Activated CD8-positive, alpha-beta T cell treated with anti-CD3 and anti-CD28 coated beads for 36 hours (primary cell): Measurements from ENCODE around the gene KIRREL2. TPM values are rescaled to one million over a fixed set of nuclear protein-coding genes. Genes with fewer than 3 reads are reported as not detected.
A peak's percentile ranks its signal among the peaks of the same experiment; 100 is the strongest.

Experiments
- ATAC-seq: fragments of 200-7000 bp; cut with Tn5 transposase; one replicate; pipeline ENCODE4 v1.10.0; 2021; ENCODE audit warnings: mild to moderate bottlenecking, moderate library complexity
- CTCF ChIA-PET: fragments of 350-600 bp; sonication (Branson Sonifier 250); formaldehyde crosslinking; loops from one replicate; lab custom pipeline; 2021; ENCODE audit warnings: antibody characterized with exemption; lab: Charles Lee
- POLR2A ChIA-PET: fragments of 350-600 bp; sonication (Branson Sonifier 250); formaldehyde crosslinking; loops from one replicate; lab custom pipeline; 2021; ENCODE audit warnings: antibody characterized with exemption; lab: Charles Lee
- DNase-seq: peaks from one replicate; pipeline ENCODE4 v3.0.0-alpha.2; 2020
- H3K27ac Mint-ChIP-seq: one replicate; pipeline ENCODE4 v1.8.0; 2021; ENCODE audit warnings: mild to moderate bottlenecking, mixed read lengths
- H3K27me3 Mint-ChIP-seq: one replicate; pipeline ENCODE4 v1.8.0; 2021; ENCODE audit warnings: mixed read lengths
- H3K36me3 Mint-ChIP-seq: one replicate; pipeline ENCODE4 v1.8.0; 2021; ENCODE audit warnings: low read depth, mixed read lengths
- H3K4me1 Mint-ChIP-seq: one replicate; pipeline ENCODE4 v1.8.0; 2021; ENCODE audit warnings: low read depth, mixed read lengths
- H3K4me3 Mint-ChIP-seq: one replicate; pipeline ENCODE4 v1.8.0; 2021; ENCODE audit warnings: mild to moderate bottlenecking, moderate library complexity, mixed read lengths
- H3K9me3 Mint-ChIP-seq: one replicate; pipeline ENCODE4 v1.8.0; 2021; ENCODE audit warnings: mixed read lengths
- intact Hi-C: fragments of 100-400 bp; cut with micrococcal nuclease; formaldehyde crosslinking; loops from one replicate; pipeline ENCODE4 v1.10.0; 2022
- total RNA-seq, 2 experiments: library from RNA; stranded (reverse); gene quantifications; one replicate each; pipeline ENCODE4 v1.2.3, GENCODE V29; 2021
- TF ChIP-seq, protein P1 (sequence below): fragments of 200-600 bp; IDR thresholded peaks from one replicate; pipeline ENCODE4 v1.8.0; 2022; ENCODE audit warnings: antibody characterized with exemption, mild to moderate bottlenecking

Gene KIRREL2
- total RNA-seq, 2 experiments from 2014 or later: 1.4 TPM

DNA sequence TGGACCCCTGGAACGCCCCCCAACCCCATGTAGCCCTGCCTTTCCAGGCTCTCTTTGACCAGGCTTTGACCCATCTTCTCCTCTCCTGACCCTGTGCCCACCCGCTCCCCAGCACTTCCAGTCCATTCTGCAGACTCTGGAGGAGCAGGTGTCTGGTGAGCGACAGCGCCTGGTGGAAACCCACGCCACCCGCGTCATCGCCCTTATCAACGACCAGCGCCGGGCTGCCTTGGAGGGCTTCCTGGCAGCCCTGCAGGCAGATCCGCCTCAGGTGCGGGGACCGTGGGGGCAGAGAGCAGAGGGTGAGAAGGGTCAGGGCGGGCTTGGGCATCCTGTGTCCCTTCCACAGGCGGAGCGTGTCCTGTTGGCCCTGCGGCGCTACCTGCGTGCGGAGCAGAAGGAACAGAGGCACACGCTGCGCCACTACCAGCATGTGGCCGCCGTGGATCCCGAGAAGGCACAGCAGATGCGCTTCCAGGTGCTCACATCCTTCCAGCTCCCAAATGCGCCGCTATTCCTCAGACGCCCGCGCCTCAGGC is 17.8 kb downstream of the KIRREL2 start:
- Mint-ChIP-seq H3K4me1 (peaks cover 8% of the 10 kb centered on the region), H3K36me3 (no peaks in the 10 kb centered on the region), H3K9me3 (no peaks in the 10 kb centered on the region), H3K4me3 (no peak overlapping the region), H3K27ac (no peak overlapping the region), H3K27me3 (peaks cover 31% of the 10 kb centered on the region)
- POLR2A ChIA-PET: no interaction called here
- TF ChIP-seq, protein P1, sequence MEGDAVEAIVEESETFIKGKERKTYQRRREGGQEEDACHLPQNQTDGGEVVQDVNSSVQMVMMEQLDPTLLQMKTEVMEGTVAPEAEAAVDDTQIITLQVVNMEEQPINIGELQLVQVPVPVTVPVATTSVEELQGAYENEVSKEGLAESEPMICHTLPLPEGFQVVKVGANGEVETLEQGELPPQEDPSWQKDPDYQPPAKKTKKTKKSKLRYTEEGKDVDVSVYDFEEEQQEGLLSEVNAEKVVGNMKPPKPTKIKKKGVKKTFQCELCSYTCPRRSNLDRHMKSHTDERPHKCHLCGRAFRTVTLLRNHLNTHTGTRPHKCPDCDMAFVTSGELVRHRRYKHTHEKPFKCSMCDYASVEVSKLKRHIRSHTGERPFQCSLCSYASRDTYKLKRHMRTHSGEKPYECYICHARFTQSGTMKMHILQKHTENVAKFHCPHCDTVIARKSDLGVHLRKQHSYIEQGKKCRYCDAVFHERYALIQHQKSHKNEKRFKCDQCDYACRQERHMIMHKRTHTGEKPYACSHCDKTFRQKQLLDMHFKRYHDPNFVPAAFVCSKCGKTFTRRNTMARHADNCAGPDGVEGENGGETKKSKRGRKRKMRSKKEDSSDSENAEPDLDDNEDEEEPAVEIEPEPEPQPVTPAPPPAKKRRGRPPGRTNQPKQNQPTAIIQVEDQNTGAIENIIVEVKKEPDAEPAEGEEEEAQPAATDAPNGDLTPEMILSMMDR: no peak
- CTCF ChIA-PET: no interaction called here
- ATAC-seq: no peak
- intact Hi-C loops: no loop called here
- no peak for DNase-seq

DNA sequence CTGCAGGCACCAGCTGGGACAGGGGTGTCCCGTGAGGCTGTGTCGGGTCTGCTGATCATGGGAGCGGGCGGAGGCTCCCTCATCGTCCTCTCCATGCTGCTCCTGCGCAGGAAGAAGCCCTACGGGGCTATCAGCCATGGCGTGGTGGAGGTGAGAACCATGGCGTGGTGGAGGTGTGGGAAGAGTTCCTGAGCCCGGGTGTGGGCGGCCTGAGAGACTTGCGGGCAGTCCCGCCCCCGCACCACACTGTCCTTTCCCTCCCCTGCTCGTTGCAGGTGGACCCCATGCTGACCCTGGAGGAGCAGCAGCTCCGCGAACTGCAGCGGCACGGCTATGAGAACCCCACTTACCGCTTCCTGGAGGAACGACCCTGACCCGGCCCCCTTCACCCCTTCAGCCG is 22.4 kb downstream of the KIRREL2 start:
- ATAC-seq (no peak), DNase-seq (no peak)
- H3K4me1 Mint-ChIP-seq: peaks cover 5% of the 10 kb centered on the region
- TF ChIP-seq, protein P1: no peak
- intact Hi-C loops: no loop called here
- H3K36me3 Mint-ChIP-seq: no peaks in the 10 kb centered on the region
- ChIA-PET POLR2A (interaction anchor here (0.6 kb wide), 1 partner anchor 323 kb away, joined by 3 read pairs; no protein-coding TSS in a partner anchor), CTCF (interaction anchor here (1.5 to 6.1 kb wide), 3 partner anchors 9 to 53 kb away, joined by 3 to 88 read pairs (median 6); no protein-coding TSS in a partner anchor)
- no peak overlapping the region for H3K4me3 Mint-ChIP-seq
- no peak overlapping the region for H3K27ac Mint-ChIP-seq
- peaks cover 19% of the 10 kb centered on the region for H3K27me3 Mint-ChIP-seq
- H3K9me3 Mint-ChIP-seq: no peaks in the 10 kb centered on the region

DNA sequence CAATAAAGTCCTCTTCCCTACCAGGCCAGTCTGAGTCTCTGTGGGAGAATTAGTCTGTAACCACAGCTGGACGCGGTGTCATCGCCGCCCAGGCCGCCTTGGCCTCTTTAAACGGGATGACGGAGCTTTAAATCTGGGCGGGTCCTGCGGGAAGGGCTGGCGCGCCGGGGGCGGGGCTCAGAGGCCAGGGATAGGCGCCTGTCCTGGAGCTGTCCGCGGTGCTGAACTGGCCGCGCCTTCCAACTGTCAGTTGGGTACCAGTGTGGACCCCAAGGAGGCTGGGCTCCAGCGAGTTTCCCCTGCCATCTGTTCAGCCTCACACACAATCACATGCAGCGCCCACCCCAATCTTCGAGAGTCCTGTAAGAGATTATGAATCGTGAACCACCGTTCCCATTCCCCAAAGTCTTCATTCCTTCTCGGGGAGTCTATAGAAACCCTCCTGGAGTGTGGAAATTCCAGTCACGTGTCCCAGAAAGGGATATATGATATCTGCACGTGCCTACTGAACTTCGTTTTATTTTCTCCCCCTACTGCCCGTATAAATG is 23.1 kb downstream of the KIRREL2 start:
- peak; percentile 90 for ATAC-seq
- Mint-ChIP-seq H3K9me3 (no peaks in the 10 kb centered on the region), H3K36me3 (no peaks in the 10 kb centered on the region), H3K4me3 (no peak overlapping the region), H3K27me3 (peaks cover 19% of the 10 kb centered on the region), H3K4me1 (peaks cover 5% of the 10 kb centered on the region), H3K27ac (no peak overlapping the region)
- POLR2A ChIA-PET: interaction anchor here (0.6 kb wide), 1 partner anchor 32 kb away, joined by 3 read pairs; no protein-coding TSS in a partner anchor
- DNase-seq: peak; percentile 92
- TF ChIP-seq, protein P1: no peak
- CTCF ChIA-PET: interaction anchor here (1.5 to 6.1 kb wide), 3 partner anchors 10 to 52 kb away, joined by 3 to 88 read pairs (median 6); no protein-coding TSS in a partner anchor
- intact Hi-C loops: no loop called here

DNA sequence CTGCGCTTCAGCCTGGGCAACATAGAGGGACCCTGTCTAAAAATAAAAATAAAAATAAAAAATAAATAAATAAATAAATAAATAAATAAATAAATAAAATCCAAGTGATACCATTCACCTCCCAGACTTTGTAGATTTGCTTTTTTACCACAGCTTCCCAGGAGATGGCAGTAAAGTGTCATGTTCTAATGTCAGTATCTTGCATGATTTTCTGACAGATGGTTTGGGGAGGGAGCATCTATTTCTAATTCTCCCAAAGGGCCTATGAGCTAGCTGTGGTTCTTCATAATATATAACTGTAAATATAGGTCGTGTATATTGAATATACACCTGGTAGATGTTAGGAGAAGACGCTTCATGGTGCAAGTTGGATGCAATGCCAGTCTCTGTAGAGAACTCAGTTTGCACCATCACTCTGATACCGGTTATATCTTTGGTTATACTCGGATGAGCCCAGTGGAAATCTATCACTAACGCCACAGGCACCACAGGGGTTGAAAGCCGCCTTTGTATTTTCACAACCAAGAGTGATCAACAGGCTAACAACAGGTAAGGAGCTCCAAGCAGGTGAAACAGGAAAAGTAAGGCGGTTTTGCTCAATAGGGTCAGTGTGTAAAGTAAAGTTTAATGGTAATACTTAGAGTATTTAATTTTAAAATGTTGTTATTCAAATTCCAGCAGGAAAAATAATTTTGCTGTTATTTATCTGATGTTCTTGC is 25.6 kb downstream of the KIRREL2 start:
- Mint-ChIP-seq H3K4me3 (no peak overlapping the region), H3K27ac (no peak overlapping the region), H3K36me3 (peaks cover 9% of the 10 kb centered on the region), H3K4me1 (peaks cover 5% of the 10 kb centered on the region), H3K9me3 (no peaks in the 10 kb centered on the region), H3K27me3 (peaks cover 15% of the 10 kb centered on the region)
- ChIA-PET POLR2A (interaction anchor here (1.0 to 3.1 kb wide), 5 partner anchors 23 to 164 kb away, joined by 3 to 13 read pairs (median 3); no protein-coding TSS in a partner anchor), CTCF (interaction anchor here (0.7 to 6.1 kb wide), 10 partner anchors 10 to 190 kb away, joined by 3 to 88 read pairs (median 4); no protein-coding TSS in a partner anchor)
- intact Hi-C loops: loop anchor here (1.0 kb wide), 1 partner anchor 49 kb away; no protein-coding TSS in a partner anchor
- ATAC-seq: peak; percentile 52
- DNase-seq: peak; percentile 54
- TF ChIP-seq, protein P1: peak; percentile 72
